ENCODE data around the gene DDX10. TPM values are rescaled to one million over a fixed set of nuclear protein-coding genes. Genes with fewer than 3 reads are reported as not detected.

DDX10 gene
- total and polyA plus RNA-seq, 9 of the 15 experiments (the other 6 are each of a cell fraction or from before 2014, with no cell fraction given): 33.9 to 94.6 (median 50.7) TPM

DNA sequence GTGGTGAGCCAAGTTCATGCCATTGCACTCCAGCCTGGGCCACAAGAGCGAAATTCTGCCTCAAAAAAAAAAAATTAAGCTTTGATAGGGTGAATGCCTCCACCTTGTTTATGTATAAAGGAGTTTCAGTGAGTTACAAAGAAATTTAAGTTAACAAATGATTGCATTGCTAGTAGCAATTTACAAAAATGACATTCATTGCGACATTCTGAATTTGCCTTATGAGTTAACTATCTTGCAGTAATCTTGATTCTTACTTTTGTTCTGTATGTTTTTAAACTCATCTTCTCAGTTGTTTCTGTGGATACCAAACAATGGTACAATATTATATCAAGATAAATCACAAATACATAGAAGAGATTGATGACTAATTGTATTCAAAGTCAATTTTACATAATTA, 207.0 kb downstream of the DDX10 start:
- DNase-seq (ENCODE audit: extremely low read depth in 1 of 4, low spot score in 3 of 4): no peak
- no peak overlapping the region for H3K4me2 ChIP-seq (ENCODE audit: insufficient read depth, low read length)
- TF ChIP-seq CEBPB (tag; IDR thresholded peaks at IDR 0.05) (peak; percentile 48; the same call in 1 of the 2 replicates), CEBPG (CRISPR knock-in tag; IDR thresholded peaks at IDR 0.05) (no peak), CEBPG (tag; conservative IDR thresholded peaks at IDR 0.05 in 1 of 2, IDR thresholded peaks at IDR 0.05 in 1 of 2) (0 out of 4 replicates have a peak, but pooled peaks have one; percentile 16 to 20), ZNF311 (CRISPR knock-in tag; IDR thresholded peaks at IDR 0.05) (no peak)
- no TSS peak for BruUV-seq (replicated peaks)
- ChIA-PET POLR2A (no interaction called here), CTCF (ENCODE audit: low intra/inter-chr PET ratio) (interaction anchor here (1.8 kb wide), 1 partner anchor 174 kb away, joined by 9 read pairs; no protein-coding TSS in a partner anchor)
- FAIRE-seq: no peak
- H3K9me1 ChIP-seq (ENCODE audit: control insufficient read depth, insufficient read depth, low read length): no peaks in the 10 kb centered on the region
- 89% methylated on average over 2 of the region's 2 CpGs for WGBS (ENCODE audit: insufficient coverage, low coverage, missing lambda C conversion rate)
- ATAC-seq: no peak
- no peaks in the 10 kb centered on the region; a peak in 1 of 5 replicates for H3K4me1 ChIP-seq (replicated peaks in 1 of 2; ENCODE audit: control insufficient read depth in 2 of 2, insufficient read depth in 2 of 2, low read length in 2 of 2)
- no peaks in the 10 kb centered on the region for H3K36me3 ChIP-seq (ENCODE audit: control insufficient read depth, insufficient read depth, low read length)
- in situ Hi-C loops (cut with MboI): no loop called here
- no peaks in the 10 kb centered on the region for H4K20me1 ChIP-seq (replicated peaks; ENCODE audit: control insufficient read depth, insufficient read depth, low read length)
- H2AFZ ChIP-seq (ENCODE audit: low read depth, low read length): no peak overlapping the region
- intact Hi-C loops (cut with micrococcal nuclease): loop anchor here (1.0 kb wide), 1 partner anchor 174 kb away; no protein-coding TSS in a partner anchor
- H3K27ac ChIP-seq (ENCODE audit: extremely low read depth, low read depth, low read length): no peak overlapping the region
- no peaks in the 10 kb centered on the region for H3K27me3 ChIP-seq (ENCODE audit: control insufficient read depth in 2 of 2, insufficient read depth in 2 of 2, low read length in 2 of 2)
- H3K9me3 ChIP-seq (replicated peaks; ENCODE audit: control insufficient read depth, insufficient read depth, low read depth, low read length): no peaks in the 10 kb centered on the region
- no peaks in the 10 kb centered on the region for H3K79me2 ChIP-seq (ENCODE audit: control insufficient read depth, insufficient read depth, low read length)
- H3K9ac ChIP-seq (ENCODE audit: insufficient read depth in 1 of 2, low read depth in 2 of 2, low read length in 2 of 2): no peak overlapping the region
- no peak overlapping the region for H3K4me3 ChIP-seq

DNA sequence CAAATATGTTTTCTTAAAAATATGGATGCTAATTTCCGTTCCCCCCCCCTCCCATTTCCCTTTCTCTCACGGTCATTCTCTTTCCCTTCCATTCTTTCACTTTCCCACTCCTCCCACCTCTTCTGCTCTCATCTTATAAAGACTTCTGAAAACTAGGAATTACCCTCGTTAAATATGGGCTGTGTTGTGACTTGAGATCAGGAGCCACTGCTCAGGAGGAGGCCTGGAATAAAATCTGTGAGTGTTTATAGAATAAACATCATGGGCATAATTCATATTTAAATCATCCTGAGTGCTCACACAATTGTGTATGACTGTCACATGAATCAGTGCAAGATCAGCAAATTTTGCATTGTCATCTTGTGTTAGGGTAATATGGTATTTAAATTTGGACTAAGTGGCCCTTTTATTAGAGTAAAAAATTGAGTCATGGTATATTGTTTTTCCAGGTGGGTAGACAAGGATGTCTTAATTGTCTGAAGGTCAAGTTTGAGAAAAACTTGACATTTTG, 208.0 kb downstream of the DDX10 start:
- CTCF ChIA-PET (ENCODE audit: low intra/inter-chr PET ratio): no interaction called here
- H3K9me1 ChIP-seq (ENCODE audit: control insufficient read depth, insufficient read depth, low read length): no peaks in the 10 kb centered on the region
- H3K9me3 ChIP-seq (replicated peaks; ENCODE audit: control insufficient read depth, insufficient read depth, low read depth, low read length): no peaks in the 10 kb centered on the region
- 55% methylated on average over 3 of the region's 3 CpGs for WGBS (ENCODE audit: insufficient coverage, low coverage, missing lambda C conversion rate)
- POLR2A ChIA-PET: no interaction called here
- H3K4me2 ChIP-seq (ENCODE audit: insufficient read depth, low read length): no peak overlapping the region
- no peak overlapping the region for H3K9ac ChIP-seq (ENCODE audit: insufficient read depth in 1 of 2, low read depth in 2 of 2, low read length in 2 of 2)
- intact Hi-C loops (cut with micrococcal nuclease) (no loop called here), in situ Hi-C loops (cut with MboI) (no loop called here)
- FAIRE-seq (peak; percentile 35), DNase-seq (ENCODE audit: extremely low read depth in 1 of 4, low spot score in 3 of 4) (no peak), ATAC-seq (no peak)
- no peak overlapping the region for H3K27ac ChIP-seq (ENCODE audit: extremely low read depth, low read depth, low read length)
- H3K4me1 ChIP-seq (replicated peaks in 1 of 2; ENCODE audit: control insufficient read depth in 2 of 2, insufficient read depth in 2 of 2, low read length in 2 of 2): no peaks in the 10 kb centered on the region
- no peak overlapping the region for H3K4me3 ChIP-seq
- H3K27me3 ChIP-seq (ENCODE audit: control insufficient read depth in 2 of 2, insufficient read depth in 2 of 2, low read length in 2 of 2): no peaks in the 10 kb centered on the region
- no TSS peak for BruUV-seq (replicated peaks)
- no peaks in the 10 kb centered on the region for H4K20me1 ChIP-seq (replicated peaks; ENCODE audit: control insufficient read depth, insufficient read depth, low read length)
- no peaks in the 10 kb centered on the region for H3K36me3 ChIP-seq (ENCODE audit: control insufficient read depth, insufficient read depth, low read length)
- no peak overlapping the region for H2AFZ ChIP-seq (ENCODE audit: low read depth, low read length)
- no peaks in the 10 kb centered on the region for H3K79me2 ChIP-seq (ENCODE audit: control insufficient read depth, insufficient read depth, low read length)
- TF ChIP-seq CUX1 (CRISPR knock-in tag; IDR thresholded peaks at IDR 0.05): no peak
- no peak for TF ChIP-seq MYBL2 (IDR thresholded peaks at IDR 0.05; ENCODE audit: low read depth)
- TF ChIP-seq MYBL2 (CRISPR knock-in tag; IDR thresholded peaks at IDR 0.05; ENCODE audit: borderline replicate concordance): no peak
- TF ChIP-seq MAFG (tag; conservative IDR thresholded peaks at IDR 0.05): peak; percentile 92
- TF ChIP-seq ATF4 (CRISPR knock-in tag; IDR thresholded peaks at IDR 0.05): no peak
